Loucy (cell line): ENCODE measurements around the gene KAT14.

Experiments used
- H2AFZ ChIP-seq: fragments of 200-600 bp; sonication (generic); 2 replicates; pipeline ENCODE4 v1.6.0; 2016; ENCODE audit warnings: antibody characterized with exemption, mild to moderate bottlenecking, low read length, moderate library complexity
- H3F3A ChIP-seq: fragments of 200-600 bp; 2 replicates; pipeline ENCODE4 v1.6.0; 2016; ENCODE audit warnings: antibody characterized with exemption, low read depth, mild to moderate bottlenecking
- H3K27me3 ChIP-seq: fragments of 200-600 bp; sonication (generic); 2 replicates; pipeline ENCODE4 v1.6.1; 2014; ENCODE audit warnings: low read length, mild to moderate bottlenecking; ENCODE audit not compliant: insufficient read depth, poor library complexity, severe bottlenecking
- H3K36me3 ChIP-seq: fragments of 200-600 bp; sonication (generic); 2 replicates; pipeline ENCODE4 v1.6.1; 2016; ENCODE audit warnings: low read length; ENCODE audit not compliant: insufficient read depth
- H3K4me1 ChIP-seq: fragments of 200-600 bp; sonication (generic); 2 replicates; pipeline ENCODE4 v1.5.1; 2014; ENCODE audit warnings: low read length, mild to moderate bottlenecking; ENCODE audit not compliant: insufficient read depth, poor library complexity, severe bottlenecking
- H3K4me2 ChIP-seq: fragments of 200-600 bp; sonication (generic); 2 replicates; pipeline ENCODE4 v1.6.0; 2014; ENCODE audit warnings: antibody characterized with exemption, low read length, low read depth, mild to moderate bottlenecking; ENCODE audit not compliant: poor library complexity, severe bottlenecking
- H3K4me3 ChIP-seq: fragments of 200-600 bp; sonication (generic); 2 replicates; pipeline ENCODE4 v1.5.1; 2014; ENCODE audit warnings: low read length, mild to moderate bottlenecking, mixed read lengths; ENCODE audit not compliant: poor library complexity, severe bottlenecking
- H3K79me2 ChIP-seq: fragments of 200-600 bp; sonication (generic); 2 replicates; pipeline ENCODE4 v1.6.1; 2014; ENCODE audit warnings: low read length; ENCODE audit not compliant: insufficient read depth
- H3K9ac ChIP-seq: fragments of 200-600 bp; sonication (generic); 2 replicates; pipeline ENCODE4 v1.6.0; 2014; ENCODE audit warnings: mild to moderate bottlenecking, low read depth, low read length, moderate library complexity; ENCODE audit not compliant: poor library complexity, severe bottlenecking
- H3K9me2 ChIP-seq: fragments of 200-600 bp; sonication (generic); replicated peaks from 2 replicates; pipeline ENCODE4 v1.6.1; 2016; ENCODE audit warnings: low read depth, low read length, mixed read lengths
- H3K9me3 ChIP-seq: fragments of 200-600 bp; sonication (generic); 2 replicates; pipeline ENCODE4 v1.6.1; 2014; ENCODE audit warnings: mild to moderate bottlenecking, antibody characterized with exemption, low read length, low read depth; ENCODE audit not compliant: insufficient read depth
- H4K20me1 ChIP-seq: fragments of 200-600 bp; sonication (generic); 2 replicates; pipeline ENCODE4 v1.6.0; 2014; ENCODE audit warnings: antibody characterized with exemption, low read length, mild to moderate bottlenecking; ENCODE audit not compliant: insufficient read depth, poor library complexity, severe bottlenecking
- CTCF ChIP-seq: fragments of 200-600 bp; sonication (generic); conservative IDR thresholded peaks from 2 replicates; pipeline ENCODE4 v1.5.1; 2014; ENCODE audit warnings: mild to moderate bottlenecking, antibody characterized with exemption, low read length
- EZH2phosphoT487 ChIP-seq: fragments of 200-600 bp; IDR thresholded peaks from 2 replicates; pipeline ENCODE4 v1.6.1; 2018; ENCODE audit warnings: antibody characterized with exemption, mild to moderate bottlenecking, moderate library complexity, borderline replicate concordance

The KAT14 gene

DNA sequence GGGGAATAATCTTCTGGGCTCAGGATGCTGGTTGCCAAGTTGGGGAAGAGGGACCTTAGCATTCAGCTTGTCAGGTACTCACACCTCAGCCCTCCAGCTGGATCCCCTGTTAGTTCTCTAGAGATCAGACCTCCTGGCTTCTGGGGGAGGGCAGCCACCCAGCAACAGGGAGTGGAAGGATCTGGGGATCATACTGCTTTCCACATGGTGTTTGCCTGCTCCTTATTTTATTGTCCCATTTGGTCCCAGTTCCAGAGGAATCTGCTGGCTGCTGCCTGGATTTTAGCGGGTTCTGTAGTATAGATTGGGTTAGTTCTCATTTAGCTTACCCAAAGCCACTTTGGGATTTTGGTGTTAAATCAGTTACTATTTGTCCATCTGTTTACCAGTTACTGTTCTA lies 29.3 kb downstream of the KAT14 start:
- no peaks in the 10 kb centered on the region for H3K9me3 ChIP-seq
- H3F3A ChIP-seq = no peaks in the 10 kb centered on the region
- H2AFZ ChIP-seq = no peak overlapping the region
- H3K36me3 ChIP-seq = peaks cover 6% of the 10 kb centered on the region; the same call in 1 of the 2 replicates
- no peaks in the 10 kb centered on the region for H3K79me2 ChIP-seq
- no peaks in the 10 kb centered on the region for H3K27me3 ChIP-seq
- no peak for TF ChIP-seq CTCF
- TF ChIP-seq EZH2phosphoT487 = no peak
- H3K4me2 ChIP-seq = no peak overlapping the region
- H3K9me2 ChIP-seq = no peaks in the 10 kb centered on the region
- H3K4me1 ChIP-seq = peaks cover 14% of the 10 kb centered on the region
- H4K20me1 ChIP-seq = no peaks in the 10 kb centered on the region
- H3K9ac ChIP-seq = no peak overlapping the region
- H3K4me3 ChIP-seq = no peak overlapping the region

DNA sequence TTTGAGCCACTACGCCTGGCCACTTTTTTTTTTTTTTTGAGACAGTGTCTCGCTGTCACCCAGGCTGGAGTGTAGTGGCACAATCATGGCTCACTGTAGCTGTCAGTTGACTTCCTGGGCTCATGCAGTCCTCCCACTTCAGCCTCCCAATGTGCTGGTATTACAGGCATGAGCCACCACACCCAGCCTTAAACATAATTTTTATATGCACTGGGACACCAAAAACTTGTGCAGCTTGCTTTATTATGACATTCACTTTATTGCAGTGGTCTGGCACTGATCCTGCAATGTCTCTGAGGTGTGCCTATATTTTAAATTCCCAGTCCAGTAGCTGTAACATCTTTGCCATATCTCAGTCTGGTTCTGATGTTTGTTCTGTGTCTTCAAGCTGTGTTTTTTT lies 34.7 kb downstream of the KAT14 start:
- Histone ChIP-seq H3K36me3 (no peaks in the 10 kb centered on the region), H4K20me1 (no peaks in the 10 kb centered on the region), H3K9me2 (no peaks in the 10 kb centered on the region), H3K4me2 (no peak overlapping the region), H3K9ac (no peak overlapping the region), H3K9me3 (no peaks in the 10 kb centered on the region), H3K27me3 (no peaks in the 10 kb centered on the region), H3K4me1 (no peaks in the 10 kb centered on the region), H3F3A (no peaks in the 10 kb centered on the region), H3K79me2 (no peaks in the 10 kb centered on the region), H3K4me3 (no peak overlapping the region), H2AFZ (no peak overlapping the region)
- no peak for TF ChIP-seq CTCF
- TF ChIP-seq EZH2phosphoT487 = no peak

DNA sequence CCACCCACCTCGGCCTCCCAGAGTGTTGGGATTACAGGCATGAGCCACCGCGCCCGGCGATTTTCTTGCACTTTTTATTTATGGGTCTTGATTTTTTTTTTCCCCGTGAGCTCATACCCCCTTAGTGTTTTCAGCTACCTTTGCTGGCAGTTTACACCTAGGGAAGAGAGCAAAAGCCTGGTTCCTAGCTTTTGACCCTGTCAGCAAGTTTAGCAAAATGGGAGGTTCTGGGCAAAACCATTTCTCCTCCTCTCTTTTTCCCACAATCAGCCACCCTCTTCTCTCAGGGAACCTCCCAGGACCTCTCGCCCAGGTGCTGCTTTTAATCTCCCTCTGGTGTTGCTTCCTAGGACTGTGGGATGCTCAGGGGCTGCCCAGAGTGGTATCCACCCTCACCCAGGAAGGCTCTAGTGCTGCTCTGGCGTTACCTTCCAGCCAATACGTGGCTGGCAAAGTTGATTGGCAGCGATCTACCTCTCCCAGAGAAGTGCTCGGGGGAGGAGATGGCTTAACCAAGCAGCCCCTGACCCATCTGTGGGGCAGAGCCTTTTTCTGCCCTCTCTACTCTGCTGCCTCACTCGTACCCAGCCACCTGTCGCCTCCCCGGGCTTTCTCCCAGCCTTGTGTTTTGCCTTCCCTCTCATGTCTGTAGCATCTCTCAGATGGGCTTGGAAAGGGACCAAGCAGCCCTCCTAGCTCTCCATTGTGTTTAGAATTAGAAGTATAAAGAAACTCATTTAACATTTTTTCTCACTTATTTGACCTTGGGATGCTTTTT lies 37.4 kb downstream of the KAT14 start:
- no peaks in the 10 kb centered on the region for H3K9me2 ChIP-seq
- no peaks in the 10 kb centered on the region for H3K9me3 ChIP-seq
- H2AFZ ChIP-seq = no peak overlapping the region
- H3K4me2 ChIP-seq = no peak overlapping the region
- H3K79me2 ChIP-seq = no peaks in the 10 kb centered on the region
- H4K20me1 ChIP-seq = no peaks in the 10 kb centered on the region
- no peaks in the 10 kb centered on the region for H3K4me1 ChIP-seq
- H3K4me3 ChIP-seq = no peak overlapping the region
- H3F3A ChIP-seq = no peaks in the 10 kb centered on the region
- H3K27me3 ChIP-seq = no peaks in the 10 kb centered on the region
- no peaks in the 10 kb centered on the region for H3K36me3 ChIP-seq
- no peak for TF ChIP-seq EZH2phosphoT487
- TF ChIP-seq CTCF = no peak
- H3K9ac ChIP-seq = no peak overlapping the region
